Kidney epithelial cell (primary cell): ENCODE results near the gene MFAP4. TPM values are rescaled to one million over a fixed set of nuclear protein-coding genes. Genes with fewer than 3 reads are reported as not detected.
"Not testable (repeated sequence)": the region's sequence is repeated elsewhere in the genome, so short reads cannot be mapped to it uniquely, and the experiment has no call there.

Source experiments
- DNase-seq: peaks from one replicate; pipeline ENCODE4 v3.0.0-alpha.2; 2010; ENCODE audit warnings: low read depth
- H3K27me3 ChIP-seq: 2 replicates; pipeline ENCODE4 v1.6.0; 2011; ENCODE audit warnings: low read length; ENCODE audit not compliant: control insufficient read depth, insufficient read depth
- H3K36me3 ChIP-seq: 2 replicates; pipeline ENCODE4 v1.5.1; 2011; ENCODE audit warnings: low read length; ENCODE audit not compliant: control insufficient read depth, insufficient read depth
- H3K4me3 ChIP-seq: 2 replicates; pipeline ENCODE4 v1.5.1; 2011; ENCODE audit warnings: low read depth, mild to moderate bottlenecking, control low read depth, low read length
- CTCF ChIP-seq: IDR thresholded peaks from 2 replicates; pipeline ENCODE4 v1.5.1; 2011; ENCODE audit warnings: mild to moderate bottlenecking, moderate library complexity, low read length, control low read depth, inconsistent platforms; ENCODE audit not compliant: insufficient read depth, poor library complexity, severe bottlenecking
- total RNA-seq: library from RNA; depleted of rRNA; stranded (reverse); fragments of >200 nt; gene quantifications from 2 replicates; pipeline ENCODE4 v1.2.3, GENCODE V29; 2015

Gene MFAP4
- total RNA-seq, 1 donor from 2014 or later, result 1.3 TPM

- H3K27me3 ChIP-seq, result no peaks in the 10 kb centered on the region
- TF ChIP-seq CTCF, result no peak
- no peak overlapping the region for H3K4me3 ChIP-seq
Measured at GRCh38 chr17:19359151-19359550, 27.8 kb downstream of the MFAP4 start.

GRCh38 chr17:19357761-19358160, 29.2 kb downstream of the MFAP4 start:
- TF ChIP-seq CTCF, result no peak
- DNase-seq, result no peak
- Histone ChIP-seq H3K27me3 (no peaks in the 10 kb centered on the region), H3K4me3 (no peak overlapping the region), H3K36me3 (no peaks in the 10 kb centered on the region)

More at GRCh38 chr17:19359151-19359550, 27.8 kb downstream of the MFAP4 start:
- H3K36me3 ChIP-seq, result no peaks in the 10 kb centered on the region
- no peak for DNase-seq

GRCh38 chr17:19357351-19357750, 29.6 kb downstream of the MFAP4 start:
- no peaks in the 10 kb centered on the region for H3K27me3 ChIP-seq
- H3K36me3 ChIP-seq, result no peaks in the 10 kb centered on the region
- no peak overlapping the region for H3K4me3 ChIP-seq
- no peak for TF ChIP-seq CTCF
- no peak for DNase-seq

GRCh38 chr17:19354748-19355147, 32.2 kb downstream of the MFAP4 start:
- H3K36me3 ChIP-seq, result no peaks in the 10 kb centered on the region
- H3K27me3 ChIP-seq, result no peaks in the 10 kb centered on the region
- no peak for DNase-seq
- no peak for TF ChIP-seq CTCF
- H3K4me3 ChIP-seq, result no peak overlapping the region

- not testable (repeated sequence) for H3K36me3 ChIP-seq, H3K27me3 ChIP-seq, DNase-seq, H3K4me3 ChIP-seq
Measured at GRCh38 chr17:19353401-19353800, 33.6 kb downstream of the MFAP4 start.

- no peaks in the 10 kb centered on the region for H3K27me3 ChIP-seq
- H3K4me3 ChIP-seq, result no peak overlapping the region
- H3K36me3 ChIP-seq, result no peaks in the 10 kb centered on the region
- no peak for TF ChIP-seq CTCF
- DNase-seq, result no peak
Measured at GRCh38 chr17:19348806-19349205, 38.2 kb downstream of the MFAP4 start.
